Endodermal cell (in vitro differentiated cells): ENCODE results near the gene CAPN13. TPM values are rescaled to one million over a fixed set of nuclear protein-coding genes. Genes with fewer than 3 reads are reported as not detected.

ENCODE experiments used
- DNase-seq: peaks from one replicate; pipeline ENCODE4 v3.0.0-alpha.2; 2017
- H3K27ac ChIP-seq: 2 replicates; pipeline ENCODE4 v1.5.1; 2013; ENCODE audit warnings: mild to moderate bottlenecking, low read depth, low read length, moderate library complexity
- H3K27me3 ChIP-seq: 2 replicates; pipeline ENCODE4 v1.6.1; 2013; ENCODE audit warnings: mild to moderate bottlenecking, low read length, moderate library complexity; ENCODE audit not compliant: insufficient read depth, control insufficient read depth, poor library complexity, severe bottlenecking
- H3K36me3 ChIP-seq: 2 replicates; pipeline ENCODE4 v1.7.0; 2013; ENCODE audit warnings: mild to moderate bottlenecking, low read length, moderate library complexity; ENCODE audit not compliant: control insufficient read depth, insufficient read depth
- H3K4me1 ChIP-seq: one replicate; pipeline ENCODE4 v1.7.0; 2013; ENCODE audit warnings: low read length; ENCODE audit not compliant: control insufficient read depth, insufficient read depth
- H3K4me3 ChIP-seq: 2 replicates; pipeline ENCODE4 v1.5.1; 2013; ENCODE audit warnings: mild to moderate bottlenecking, low read length, moderate library complexity
- H3K9ac ChIP-seq: 2 replicates; pipeline ENCODE4 v1.6.1; 2013; ENCODE audit warnings: mild to moderate bottlenecking, low read length, moderate library complexity; ENCODE audit not compliant: poor library complexity, severe bottlenecking; ENCODE audit errors: extremely low read depth
- H3K9me3 ChIP-seq: 2 replicates; pipeline ENCODE4 v1.6.1; 2013; ENCODE audit warnings: mild to moderate bottlenecking, low read length, moderate library complexity; ENCODE audit not compliant: control insufficient read depth
- H3K27ac Mint-ChIP-seq: 2 replicates; pipeline ENCODE4 v1.8.0; 2020; ENCODE audit warnings: mixed read lengths
- H3K27me3 Mint-ChIP-seq: 2 replicates; pipeline ENCODE4 v1.8.0; 2021; ENCODE audit warnings: mild to moderate bottlenecking, mixed read lengths; ENCODE audit not compliant: insufficient read depth
- H3K36me3 Mint-ChIP-seq: 2 replicates; pipeline ENCODE4 v1.8.0; 2020; ENCODE audit warnings: low read depth, mixed read lengths
- H3K4me1 Mint-ChIP-seq: 2 replicates; pipeline ENCODE4 v1.8.0; 2020; ENCODE audit warnings: mixed read lengths
- H3K4me3 Mint-ChIP-seq: 2 replicates; pipeline ENCODE4 v1.8.0; 2020; ENCODE audit warnings: mild to moderate bottlenecking, moderate library complexity, mixed read lengths
- H3K9me3 Mint-ChIP-seq: 2 replicates; pipeline ENCODE4 v1.8.0; 2020; ENCODE audit warnings: mild to moderate bottlenecking, mixed read lengths
- CTCF ChIP-seq: fragments of 200-600 bp; sonication (generic); conservative IDR thresholded peaks from 2 replicates; pipeline ENCODE4 v1.5.0; 2021; ENCODE audit warnings: antibody characterized with exemption, mild to moderate bottlenecking
- WGBS, 2 experiments: methylation state at CpG; one replicate each; pipeline versions ENCODE4 v1.1.5 to v1.1.7; 2013; ENCODE audit warnings: missing lambda C conversion rate in 2 of 2, mixed read lengths in 1 of 2; ENCODE audit not compliant: insufficient coverage in 1 of 2, insufficient read length in 1 of 2; 5-methylcytosine and 5-hydroxymethylcytosine counted together
- total RNA-seq, 2 donors: library from RNA; stranded (reverse); fragmentation: NEBNext Ultra II Directional in 1 of 2; extraction: Animal tissue kit (Norgen Biotek cat#: 25700) in 1 of 2; gene quantifications; 2 replicates in 1 of 2; 3 replicates in 1 of 2; pipeline ENCODE4 v1.2.1, GENCODE V29; 2021

Gene CAPN13
- total RNA-seq, 2 donors from 2014 or later = 29.5 to 38.6 TPM

GRCh38 chr2:30694286-30695055 lies 112.8 kb downstream of the CAPN13 start:
- H3K36me3 ChIP-seq = no peaks in the 10 kb centered on the region
- no peak overlapping the region for H3K9ac ChIP-seq
- H3K4me1 ChIP-seq = no peaks in the 10 kb centered on the region
- peaks cover 5% of the 10 kb centered on the region for H3K27me3 ChIP-seq
- Mint-ChIP-seq H3K9me3 (peaks cover 19% of the 10 kb centered on the region), H3K4me1 (peaks cover 6% of the 10 kb centered on the region), H3K27me3 (peaks cover 18% of the 10 kb centered on the region), H3K27ac (no peak overlapping the region), H3K4me3 (no peak overlapping the region), H3K36me3 (peaks cover 2% of the 10 kb centered on the region)
- no peak overlapping the region for H3K27ac ChIP-seq
- 91 to 92% methylated on average over 5 to 8 of the region's 8 CpGs for WGBS, 2 experiments
- H3K9me3 ChIP-seq = no peaks in the 10 kb centered on the region
- DNase-seq = no peak
- no peak for TF ChIP-seq CTCF
- H3K4me3 ChIP-seq = no peak overlapping the region

- Histone ChIP-seq H3K27me3 (peaks cover 5% of the 10 kb centered on the region), H3K4me3 (no peak overlapping the region), H3K4me1 (no peaks in the 10 kb centered on the region), H3K27ac (no peak overlapping the region), H3K9ac (no peak overlapping the region), H3K9me3 (no peaks in the 10 kb centered on the region), H3K36me3 (no peaks in the 10 kb centered on the region)
- H3K4me3 Mint-ChIP-seq = no peak overlapping the region
- peaks cover 2% of the 10 kb centered on the region for H3K36me3 Mint-ChIP-seq
- no peak for DNase-seq
- peaks cover 12% of the 10 kb centered on the region for H3K4me1 Mint-ChIP-seq
- no peak for TF ChIP-seq CTCF
- no peak overlapping the region for H3K27ac Mint-ChIP-seq
- peaks cover 18% of the 10 kb centered on the region for H3K27me3 Mint-ChIP-seq
- H3K9me3 Mint-ChIP-seq = peaks cover 16% of the 10 kb centered on the region
- WGBS, 2 experiments = 93 to 96% methylated on average over 4 of the region's 4 CpGs
Observed at GRCh38 chr2:30693821-30694281, 113.4 kb downstream of the CAPN13 start.

GRCh38 chr2:30692829-30693275 lies 114.4 kb downstream of the CAPN13 start:
- peaks cover 6% of the 10 kb centered on the region for H3K9me3 Mint-ChIP-seq
- 89% methylated on average over 7 of the region's 7 CpGs; no CpG with 5 or more reads in 1 of the 2 experiments for WGBS, 2 experiments
- Histone ChIP-seq H3K9me3 (no peaks in the 10 kb centered on the region), H3K4me1 (no peaks in the 10 kb centered on the region), H3K9ac (no peak overlapping the region), H3K27me3 (peaks cover 5% of the 10 kb centered on the region), H3K4me3 (no peak overlapping the region), H3K27ac (no peak overlapping the region), H3K36me3 (no peaks in the 10 kb centered on the region)
- H3K4me3 Mint-ChIP-seq = no peak overlapping the region
- no peak overlapping the region for H3K27ac Mint-ChIP-seq
- peaks cover 18% of the 10 kb centered on the region for H3K27me3 Mint-ChIP-seq
- peaks cover 12% of the 10 kb centered on the region for H3K4me1 Mint-ChIP-seq
- TF ChIP-seq CTCF = no peak
- peaks cover 2% of the 10 kb centered on the region for H3K36me3 Mint-ChIP-seq
- DNase-seq = no peak
